GM21717 (cell line): Measurements from ENCODE around the gene HSPA4.
"Not testable (repeated sequence)": the region's sequence is repeated elsewhere in the genome, so short reads cannot be mapped to it uniquely, and the experiment has no call there.

ENCODE experiments used
- ATAC-seq: cut with Tn5 transposase; IDR thresholded peaks from one replicate; pipeline ENCODE4 v1.9.1; 2021; ENCODE audit warnings: mild to moderate bottlenecking, moderate library complexity; ENCODE audit not compliant: unreplicated experiment

Gene HSPA4

DNA sequence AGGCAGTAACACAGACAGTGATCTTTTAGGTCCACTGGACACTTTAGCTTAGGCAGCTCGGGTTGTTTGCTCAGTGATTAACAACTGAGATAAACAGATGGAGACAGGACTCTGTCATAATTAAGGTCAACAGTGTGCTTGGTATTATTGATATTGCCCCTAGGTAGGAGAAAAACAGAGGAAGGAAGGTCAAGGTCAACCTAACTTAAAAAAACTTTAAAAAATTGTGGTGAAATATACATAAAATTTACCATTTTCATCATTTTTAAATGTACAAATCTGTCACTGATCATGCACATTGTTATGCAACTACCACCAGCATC is 2.1 kb upstream of the HSPA4 start:
- no peak for ATAC-seq

DNA sequence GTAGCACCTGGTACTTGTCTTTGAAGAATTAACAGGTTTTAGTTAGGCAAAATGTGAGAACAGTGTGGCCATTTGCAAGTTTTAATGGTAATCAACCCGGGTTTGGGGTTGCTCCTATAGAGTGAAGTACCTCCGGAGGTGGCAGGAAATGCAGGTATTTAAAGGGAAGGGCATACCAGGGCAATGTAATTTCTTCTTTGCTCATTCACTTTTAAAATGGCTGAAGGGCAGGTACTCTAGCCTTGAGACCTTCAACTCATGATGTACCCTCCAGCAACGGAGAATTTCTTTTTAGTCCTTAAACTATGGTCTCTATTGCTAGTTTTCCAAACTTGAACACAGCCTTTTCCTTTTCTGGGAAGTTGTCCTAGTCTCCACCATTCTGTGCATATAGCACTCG is 1.3 kb upstream of the HSPA4 start:
- ATAC-seq, result no peak

DNA sequence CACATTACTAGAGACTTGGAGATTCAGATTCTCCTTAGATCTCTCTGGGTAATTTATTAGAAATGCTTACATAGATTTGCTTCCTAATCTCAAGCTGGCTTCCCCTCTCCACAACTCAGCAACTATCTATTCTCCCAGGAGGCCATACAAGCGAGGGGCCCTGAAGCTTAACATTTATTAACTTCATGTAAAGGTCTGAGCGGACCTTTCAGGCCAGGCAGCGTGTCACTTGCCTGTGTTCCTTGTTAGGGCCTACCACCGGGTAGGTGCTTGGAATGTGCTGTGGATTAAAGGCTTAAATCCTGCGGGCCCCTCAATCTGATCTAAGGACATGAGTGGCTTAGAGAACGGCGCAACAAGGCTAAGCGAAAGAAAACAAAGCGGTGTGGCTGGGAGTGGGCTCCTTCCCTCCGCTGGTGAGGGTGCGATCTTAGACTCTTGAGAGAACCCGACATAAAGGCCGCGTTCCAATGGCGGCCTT is 712 bp upstream of the HSPA4 start:
- no peak for ATAC-seq

DNA sequence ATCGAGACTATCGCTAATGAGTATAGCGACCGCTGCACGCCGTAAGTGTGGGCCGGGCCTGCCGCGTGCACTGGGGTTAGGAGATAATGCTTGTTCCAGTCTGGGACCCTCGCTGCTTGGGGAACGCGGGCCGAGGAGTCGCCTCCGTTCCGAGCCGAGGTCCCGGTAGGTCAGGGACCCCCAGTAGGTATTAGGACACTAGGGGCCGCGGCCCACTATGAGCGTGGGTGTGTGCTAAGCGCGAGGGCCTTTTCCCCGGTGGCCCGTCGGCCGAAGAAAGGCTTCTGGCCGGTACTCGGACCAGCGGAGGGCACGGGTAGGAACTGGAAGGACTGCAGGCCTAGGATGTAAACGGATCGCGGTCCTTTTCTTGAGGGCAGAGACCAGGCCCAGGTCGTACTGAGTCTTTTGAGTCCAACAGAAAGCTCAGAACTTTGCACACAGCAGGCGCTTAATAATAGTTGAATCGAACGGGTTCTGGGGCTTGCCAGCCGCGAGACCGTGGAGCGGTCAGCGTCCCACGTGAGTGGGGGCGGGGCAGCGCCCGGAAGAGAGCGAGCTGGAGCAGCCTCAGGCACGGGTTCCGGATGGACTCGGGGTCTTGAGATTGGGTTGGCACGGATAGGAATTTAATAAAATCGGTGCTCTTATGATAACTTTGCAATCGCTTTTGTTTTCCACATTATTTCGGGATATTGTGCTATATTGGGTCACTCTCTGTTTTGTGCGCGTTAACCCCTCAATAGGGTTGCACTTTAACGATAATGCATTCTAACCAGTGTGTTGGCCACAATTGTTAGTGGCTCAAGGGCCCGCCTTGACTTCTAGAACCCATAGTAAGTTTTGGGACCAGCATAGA is 733 bp downstream of the HSPA4 start:
- peak; percentile 39 for ATAC-seq

DNA sequence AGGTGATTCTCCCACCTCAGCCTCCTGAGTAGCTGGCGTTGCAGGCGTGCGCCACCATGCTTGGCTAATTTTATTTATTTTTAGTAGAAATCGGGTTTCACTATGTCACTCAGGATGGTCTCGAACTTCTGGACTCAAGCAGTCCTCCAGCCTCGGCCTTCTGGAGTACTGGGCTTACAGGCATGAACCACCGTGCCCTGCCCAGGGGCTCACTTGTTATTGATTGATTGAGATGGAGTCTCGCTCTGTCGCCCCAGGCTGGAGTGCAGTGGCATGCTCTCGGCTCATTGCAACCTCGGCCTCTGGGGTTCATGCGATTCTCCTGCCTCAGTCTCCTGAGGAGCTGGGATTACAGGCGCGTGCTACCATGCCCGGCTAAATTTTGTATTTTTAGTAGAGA is 1.6 kb downstream of the HSPA4 start:
- ATAC-seq, result no peak

DNA sequence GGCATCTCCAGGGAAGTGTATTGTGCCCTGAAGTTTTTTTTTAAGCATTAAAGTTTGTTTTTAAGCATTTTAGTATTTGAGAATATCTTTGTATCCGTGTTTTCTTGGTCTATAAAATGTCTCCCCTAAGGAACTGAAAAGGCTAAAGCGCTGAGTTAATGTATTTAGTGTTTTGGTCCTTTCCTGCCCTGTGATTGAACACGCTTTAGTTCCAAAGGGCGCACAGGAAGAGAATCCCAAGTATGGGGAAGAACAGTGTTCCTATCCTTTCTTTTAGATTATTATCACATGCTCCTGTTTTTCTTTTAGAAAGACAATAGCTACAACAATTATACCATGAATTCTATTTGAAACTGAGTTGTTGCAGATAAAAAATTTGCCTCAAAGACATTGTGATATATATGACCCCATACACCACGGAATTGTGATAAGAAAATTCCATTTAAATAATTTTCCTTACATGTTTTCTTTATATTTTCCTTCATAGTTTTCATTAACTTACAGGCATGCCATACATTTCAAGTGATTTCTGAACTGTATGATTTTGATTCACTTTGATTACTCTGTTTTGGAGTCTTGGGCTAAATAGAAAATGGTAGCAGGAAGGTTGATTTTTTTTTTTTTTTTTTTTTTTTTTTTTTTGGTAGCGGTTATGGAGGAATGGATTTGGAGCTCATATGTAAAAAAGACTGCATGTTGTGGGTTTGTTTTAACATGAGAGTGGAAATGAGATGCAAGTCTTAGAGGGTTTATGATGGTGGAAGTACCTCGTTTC is 3.1 kb downstream of the HSPA4 start:
- ATAC-seq, result no peak

DNA sequence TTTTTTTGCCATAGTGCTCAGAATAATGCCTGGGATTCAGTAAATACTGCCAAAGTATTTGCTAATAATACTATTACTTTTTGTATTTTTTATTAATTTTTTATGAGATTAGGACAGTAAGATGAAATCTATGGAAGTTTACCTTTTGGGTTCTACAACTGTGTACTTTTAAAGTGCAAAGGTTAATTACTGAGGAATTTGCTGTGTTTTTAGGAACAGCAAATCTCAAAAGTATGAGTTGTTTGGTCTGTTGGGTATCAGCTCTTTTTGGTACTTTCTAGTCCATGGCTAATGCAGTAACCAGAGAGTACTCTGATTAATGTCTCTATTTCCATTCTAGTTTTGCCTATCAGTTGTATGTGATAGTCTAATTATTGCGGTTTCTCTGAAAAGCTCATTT is 5.1 kb downstream of the HSPA4 start:
- ATAC-seq, result no peak

DNA sequence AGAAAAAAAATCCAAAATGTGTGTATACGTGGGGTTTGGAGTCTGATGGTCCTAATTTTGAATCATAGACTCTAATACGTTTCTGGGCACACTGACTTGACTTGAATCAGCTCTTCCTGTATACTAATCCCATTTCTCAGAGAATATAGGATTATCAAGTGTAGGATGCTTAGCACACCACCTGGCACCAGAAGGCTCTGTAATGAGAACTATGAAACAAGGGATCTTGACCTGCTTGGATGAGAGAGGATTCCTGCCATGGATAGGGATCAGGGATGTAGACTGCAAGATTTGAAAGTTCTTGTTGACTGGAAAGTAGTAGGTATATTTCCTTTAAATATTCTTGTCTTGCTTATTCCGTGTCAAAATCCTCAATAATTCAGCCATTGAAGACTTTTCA is 7.8 kb downstream of the HSPA4 start:
- ATAC-seq, result no peak

DNA sequence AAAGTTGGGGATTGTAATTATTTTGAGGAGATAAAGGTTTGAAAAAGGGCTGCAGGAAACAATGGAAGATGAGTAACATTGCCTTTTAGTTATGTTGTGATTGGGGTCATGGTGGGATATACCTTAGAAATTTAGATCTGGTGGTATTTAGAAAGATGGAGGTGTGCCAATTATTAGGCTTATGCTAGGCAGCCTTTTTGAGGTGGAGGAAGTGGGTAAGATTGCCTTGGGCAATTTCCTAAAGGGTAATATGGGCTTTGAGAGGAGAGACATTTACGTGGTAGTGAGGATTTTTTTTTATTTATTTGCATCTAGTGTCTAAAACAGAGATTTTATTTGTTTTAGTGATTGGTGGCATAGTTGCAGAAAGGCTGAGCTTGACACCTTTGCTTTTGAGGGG is 10.5 kb downstream of the HSPA4 start:
- no peak for ATAC-seq

DNA sequence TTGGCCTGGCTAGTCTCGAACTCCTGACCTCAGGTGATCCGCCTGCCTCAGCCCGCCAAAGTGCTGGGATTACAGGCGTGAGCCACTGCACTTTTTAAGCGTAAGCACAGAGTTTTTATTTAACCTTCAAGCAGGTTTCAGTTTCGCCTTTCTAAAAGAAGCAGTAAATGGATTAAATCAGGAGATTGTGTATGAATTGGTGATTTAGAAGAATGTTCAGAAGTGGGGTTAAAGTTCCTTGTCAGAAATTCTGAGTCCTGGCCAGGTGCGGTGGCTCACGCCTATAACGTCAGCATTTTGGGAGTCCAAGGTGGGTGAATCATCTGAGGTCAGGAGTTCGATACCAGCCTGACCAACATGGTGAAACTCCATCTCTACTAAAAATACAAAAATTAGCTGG is 12.2 kb downstream of the HSPA4 start:
- no peak for ATAC-seq

DNA sequence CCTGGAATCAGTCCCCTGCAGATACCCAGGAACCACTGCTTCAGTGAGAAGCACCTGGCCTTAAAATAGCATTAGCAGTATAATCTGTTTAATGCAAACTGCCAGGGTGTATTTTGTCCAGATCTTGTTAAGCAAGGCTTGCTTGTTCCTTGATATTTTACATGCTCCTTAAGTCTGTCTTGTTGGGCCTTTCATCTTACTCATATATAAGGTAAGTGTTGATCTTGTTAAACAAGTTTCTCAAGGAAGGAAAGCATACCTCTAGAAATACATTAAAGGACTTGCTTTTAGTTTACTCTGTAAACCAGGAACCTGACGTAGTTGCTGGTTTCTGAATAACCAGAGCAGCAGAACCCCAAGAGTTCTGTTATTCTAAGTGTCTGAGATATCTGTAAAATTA is 13.7 kb downstream of the HSPA4 start:
- no peak for ATAC-seq

DNA sequence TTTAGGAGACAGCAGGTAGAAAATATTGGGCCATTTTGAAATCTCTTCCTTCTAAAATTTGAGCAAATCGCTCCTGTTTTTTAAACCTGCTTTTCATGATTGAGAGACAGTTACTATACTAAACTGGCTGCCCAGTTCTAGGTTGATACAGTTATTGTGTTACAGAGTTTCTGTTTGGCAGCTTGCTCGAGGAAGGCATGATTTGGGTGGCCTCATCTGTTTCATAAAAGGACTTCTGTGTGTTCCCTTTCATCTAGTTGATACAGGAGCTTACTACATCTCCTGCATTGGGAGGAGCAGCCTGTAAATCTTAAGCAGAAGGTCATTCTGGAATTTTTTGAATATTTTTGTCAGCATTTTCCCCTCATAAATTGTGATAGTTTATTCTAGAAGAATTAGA is 14.2 kb downstream of the HSPA4 start:
- no peak for ATAC-seq

DNA sequence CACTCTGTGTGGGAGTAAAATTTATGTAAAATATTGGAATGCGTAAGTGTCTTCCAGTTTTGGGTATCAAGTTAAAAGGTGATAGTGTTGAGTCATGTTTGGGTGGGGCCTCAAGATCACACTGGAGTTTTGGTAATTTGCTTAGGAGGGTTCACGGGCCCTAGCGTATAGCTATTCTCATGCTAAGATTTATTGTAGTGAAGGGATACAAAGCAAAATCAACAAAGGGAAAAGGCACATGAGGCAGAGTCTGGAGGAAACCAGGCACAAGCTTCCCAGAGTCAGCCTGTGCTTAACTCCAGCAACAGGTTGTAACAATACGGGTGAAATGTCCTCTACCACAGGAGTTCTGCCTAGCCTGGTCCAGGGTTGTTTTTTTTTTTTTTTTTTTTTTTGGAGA is 20.2 kb downstream of the HSPA4 start:
- ATAC-seq, result no peak

DNA sequence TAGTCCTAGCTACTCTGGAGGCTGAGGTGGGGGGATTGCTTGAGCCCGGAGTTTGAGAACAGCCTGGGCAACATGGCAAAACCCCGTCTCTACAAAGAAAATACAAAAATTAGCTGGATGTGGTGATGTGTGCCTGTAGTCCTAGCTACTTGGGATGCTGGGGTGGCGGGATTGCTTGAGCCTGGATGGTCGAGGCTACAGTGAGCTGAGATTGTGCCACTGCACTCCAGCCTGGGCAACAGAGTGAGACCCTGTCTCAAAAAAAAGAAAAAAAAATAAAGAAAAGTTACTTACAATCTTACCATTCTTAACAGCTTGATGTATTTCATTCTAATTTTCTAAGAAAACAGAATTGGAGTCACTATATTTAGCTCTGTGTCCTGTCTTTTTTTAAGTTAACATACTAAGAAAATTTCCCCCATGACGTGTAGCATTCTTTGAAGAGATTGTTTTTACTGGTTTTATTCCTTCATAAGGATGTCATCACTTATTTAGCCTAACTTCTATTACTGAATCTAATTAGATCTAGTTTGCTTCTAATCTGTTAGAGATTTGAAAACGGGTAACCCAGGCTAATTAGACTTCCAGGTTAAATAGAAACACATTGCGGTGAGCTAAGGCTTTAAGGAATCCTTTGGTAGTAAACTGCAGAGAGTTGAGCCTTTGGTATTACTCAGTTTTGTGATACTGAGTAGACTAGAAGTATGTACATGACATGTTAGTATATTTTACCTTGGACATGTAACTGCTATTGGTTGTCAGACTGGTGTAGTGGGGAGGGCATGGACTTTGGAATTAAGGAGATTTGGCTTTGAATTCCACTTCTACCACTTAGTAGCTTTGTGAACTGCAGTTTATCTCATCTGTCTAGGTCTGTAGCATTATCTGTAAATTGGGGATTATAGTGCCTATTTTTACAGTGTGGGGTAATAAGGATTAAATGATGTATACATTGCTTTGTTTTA is 24.0 kb downstream of the HSPA4 start:
- ATAC-seq, result no peak

DNA sequence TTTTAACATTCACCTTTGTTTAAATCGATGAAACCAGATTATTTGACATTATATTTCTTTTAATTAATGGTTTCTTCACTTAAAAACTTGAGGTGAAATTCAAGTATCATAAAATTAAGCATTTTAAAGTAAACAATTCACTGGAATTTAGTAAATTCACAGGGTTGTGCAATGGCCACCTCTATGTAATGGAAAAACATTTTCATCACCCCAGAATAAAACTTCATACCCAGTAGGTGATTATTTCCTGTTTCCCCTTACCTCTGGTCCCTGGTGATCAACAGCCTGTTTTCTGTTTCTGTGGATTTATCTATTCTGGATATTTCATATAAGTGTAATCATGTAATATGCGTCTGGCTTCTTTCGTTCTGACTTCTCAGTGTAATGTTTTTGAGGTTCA is 27.2 kb downstream of the HSPA4 start:
- no peak for ATAC-seq

DNA sequence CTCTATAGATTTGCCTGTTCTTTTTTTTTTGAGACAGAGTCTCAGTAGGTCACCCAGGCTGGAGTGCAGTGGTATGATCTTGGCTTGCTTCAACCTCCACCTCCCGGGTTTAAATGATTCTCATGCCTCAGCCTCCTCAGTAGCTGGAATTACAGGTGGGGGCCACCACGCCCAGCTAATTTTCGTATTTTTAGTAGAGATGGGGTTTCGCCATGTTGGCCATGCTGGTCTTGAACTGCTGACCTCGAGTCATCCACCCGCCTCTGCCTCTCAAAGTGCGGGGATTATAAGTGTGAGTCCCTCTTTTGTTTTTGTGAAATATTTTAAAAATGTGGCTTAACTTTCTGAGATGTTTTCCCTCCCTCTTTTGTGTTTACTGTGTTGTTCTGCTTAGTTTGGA is 29.2 kb downstream of the HSPA4 start:
- ATAC-seq, result no peak

DNA sequence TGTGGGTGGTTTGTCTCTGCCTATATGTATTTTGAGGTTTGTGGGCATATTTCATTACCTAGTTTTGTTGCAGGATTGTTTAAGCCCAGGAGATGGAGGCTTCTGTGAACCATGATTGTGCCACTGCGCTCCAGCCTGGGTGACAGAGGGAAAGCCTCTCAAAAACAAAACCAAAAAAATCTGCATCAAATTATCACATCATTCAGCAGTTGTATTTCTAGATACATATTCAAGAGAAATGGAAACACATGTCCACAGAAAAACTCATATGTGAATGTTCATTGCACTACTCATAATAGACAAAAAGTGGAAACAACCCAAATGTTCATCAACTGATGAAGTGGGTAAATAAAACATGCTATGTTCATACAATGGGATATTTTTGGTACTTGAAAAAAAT is 29.9 kb downstream of the HSPA4 start:
- no peak for ATAC-seq

DNA sequence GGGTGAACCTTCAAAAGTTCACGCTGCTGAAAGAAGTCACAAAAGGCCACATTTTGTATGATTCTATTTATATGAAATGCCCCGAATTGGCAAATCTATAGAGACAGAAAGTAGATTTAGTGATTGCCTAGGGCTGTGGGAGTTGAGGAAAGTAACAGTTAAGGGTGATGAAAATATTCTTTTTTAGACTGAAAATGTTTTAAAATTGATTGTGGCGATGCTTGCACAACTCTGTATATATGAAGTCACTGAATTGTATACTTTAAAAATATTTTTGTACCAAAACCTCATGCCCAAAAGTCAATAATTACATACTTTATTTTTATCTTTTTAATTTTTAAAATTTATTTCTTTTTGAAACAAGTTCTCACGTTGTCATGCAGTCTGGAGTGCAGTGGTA is 30.3 kb downstream of the HSPA4 start:
- no peak for ATAC-seq

DNA sequence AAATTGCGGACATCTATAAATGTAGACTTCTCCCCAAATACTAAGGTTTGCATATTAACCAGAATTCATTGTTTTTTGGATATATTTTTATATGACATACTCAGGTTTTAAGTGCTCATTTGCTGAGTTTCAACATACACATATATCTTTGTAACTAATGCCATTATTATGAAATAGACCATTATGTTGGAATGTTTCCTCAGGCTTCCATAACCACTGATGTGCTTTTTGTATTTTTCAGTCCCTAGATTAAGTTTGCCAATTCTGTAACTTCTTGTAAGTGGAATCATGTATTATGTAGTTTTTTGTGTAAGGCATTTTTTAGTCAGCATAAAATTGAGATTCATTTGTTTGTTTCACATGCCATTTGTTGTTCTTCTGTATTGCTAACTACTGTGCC is 32.1 kb downstream of the HSPA4 start:
- ATAC-seq, result no peak

DNA sequence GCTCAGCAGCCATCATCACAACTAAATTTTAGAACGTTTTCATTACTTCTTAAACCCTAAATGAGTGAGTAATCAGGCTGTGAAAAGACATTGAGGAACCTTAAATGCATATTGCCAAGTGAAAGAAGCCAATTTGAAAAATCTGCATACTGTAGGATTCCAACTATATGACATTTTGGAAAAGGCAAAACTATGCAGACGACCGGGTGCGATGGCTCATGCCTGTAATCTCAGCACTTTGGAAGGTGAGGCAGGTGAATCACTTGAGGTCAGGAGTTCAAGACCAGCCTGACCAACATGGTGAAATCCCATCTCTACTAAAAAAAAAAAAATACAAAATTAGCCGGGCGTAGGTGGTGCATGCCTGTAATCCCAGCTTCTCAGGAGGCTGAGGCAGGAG is 33.4 kb downstream of the HSPA4 start:
- ATAC-seq, result not testable (repeated sequence)

DNA sequence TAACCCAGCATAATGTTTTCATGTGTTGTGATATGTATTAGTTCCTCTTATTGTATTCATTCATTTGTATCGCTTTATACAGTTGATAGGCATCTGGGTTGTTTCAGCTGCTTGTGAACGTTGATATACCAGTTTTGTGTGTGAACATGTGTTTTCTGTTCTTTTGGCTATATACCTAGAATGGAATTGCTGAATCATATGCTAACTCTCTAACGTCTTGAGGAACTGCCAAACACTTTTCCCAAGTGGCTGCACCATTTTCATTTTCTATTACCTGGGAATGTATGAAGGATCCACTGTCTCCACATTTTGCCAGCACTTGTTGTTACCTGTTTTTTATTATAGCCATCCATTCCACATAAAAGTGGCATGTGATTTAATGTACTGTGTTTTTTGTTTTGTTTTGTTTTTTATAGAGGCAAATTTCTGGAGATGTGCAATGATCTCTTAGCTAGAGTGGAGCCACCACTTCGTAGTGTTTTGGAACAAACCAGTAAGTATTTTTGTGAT is 34.6 kb downstream of the HSPA4 start:
- ATAC-seq, result no peak
